Endothelial cell of umbilical vein (primary cell): ENCODE data around the gene TMEM222. TPM values are rescaled to one million over a fixed set of nuclear protein-coding genes. Genes with fewer than 3 reads are reported as not detected.

ENCODE experiments used
- BruUV-seq: library from RNA; stranded (reverse); fragments of 400-500 nt; replicated peaks from 2 replicates; lab custom pipeline; 2021; lab: Mats Ljungman, UMichigan
- CTCF ChIA-PET: fragments of 300-600, 350-600 bp; sonication (Branson Sonifier 250); formaldehyde crosslinking; loops from one replicate; lab custom pipeline; 2021; ENCODE audit warnings: antibody characterized with exemption, inconsistent platforms; lab: Charles Lee
- POLR2A ChIA-PET: fragments of 300-600, 350-600 bp; sonication (Branson Sonifier 250); formaldehyde crosslinking; loops from one replicate; lab custom pipeline; 2021; ENCODE audit warnings: antibody characterized with exemption, inconsistent platforms; lab: Charles Lee
- DNase-seq: peaks from one replicate; pipeline ENCODE4 v3.0.0-alpha.2; 2011; ENCODE audit warnings: low read depth, low spot score
- FAIRE-seq: peaks from 2 replicates; lab custom pipeline; 2011; peaks lifted over from hg19 to GRCh38; lab: Jason Lieb, UNC
- H2AFZ ChIP-seq: 2 replicates; pipeline ENCODE4 v1.6.0; 2012; ENCODE audit warnings: low read depth, low read length, control low read depth, inconsistent platforms
- H3K27ac ChIP-seq: 2 replicates; pipeline ENCODE4 v1.5.1; 2011; ENCODE audit warnings: low read depth, mild to moderate bottlenecking, control low read depth, low read length, moderate library complexity; ENCODE audit not compliant: insufficient read depth
- H3K27me3 ChIP-seq, 2 experiments: 2 replicates each; pipeline versions ENCODE4 v1.6.0 to v1.6.1; 2011; ENCODE audit warnings: low read length in 2 of 2, mixed read lengths in 1 of 2; ENCODE audit not compliant: control insufficient read depth in 2 of 2, insufficient read depth in 2 of 2
- H3K36me3 ChIP-seq, 2 experiments: 2 replicates in 1 of 2; 3 replicates in 1 of 2; pipeline ENCODE4 v1.5.1; 2011; ENCODE audit warnings: low read length in 2 of 2, mild to moderate bottlenecking in 1 of 2, moderate library complexity in 1 of 2; ENCODE audit not compliant: control insufficient read depth in 2 of 2, insufficient read depth in 2 of 2; ENCODE audit errors: extremely low read depth in 1 of 2
- H3K4me1 ChIP-seq: 3 replicates; pipeline ENCODE4 v1.5.1; 2011; ENCODE audit warnings: mild to moderate bottlenecking, low read length; ENCODE audit not compliant: control insufficient read depth, insufficient read depth; ENCODE audit errors: extremely low read depth
- H3K4me2 ChIP-seq: 2 replicates; pipeline ENCODE4 v1.6.1; 2011; ENCODE audit warnings: low read length, control low read depth, mixed read lengths; ENCODE audit not compliant: insufficient read depth
- H3K4me3 ChIP-seq, 3 experiments: fragments of 200-600 bp in 1 of 3; sonication (generic), shearing (Covaris generic) in 1 of 3; replicated peaks in 1 of 3; 2 replicates each; pipeline ENCODE4 v1.5.1; 2011 to 2016; ENCODE audit warnings: control low read depth in 3 of 3, low read length in 3 of 3, mild to moderate bottlenecking in 2 of 3, inconsistent platforms in 1 of 3, low read depth in 1 of 3, moderate library complexity in 1 of 3; ENCODE audit not compliant: insufficient read depth in 1 of 3
- H3K79me2 ChIP-seq: 2 replicates; pipeline ENCODE4 v1.6.0; 2012; ENCODE audit warnings: low read length, inconsistent platforms; ENCODE audit not compliant: control insufficient read depth, insufficient read depth
- H3K9ac ChIP-seq: replicated peaks from 2 replicates; pipeline ENCODE3; 2011; ENCODE audit warnings: low read length, control low read depth; ENCODE audit not compliant: insufficient read depth; ENCODE audit errors: extremely low read depth
- H3K9me1 ChIP-seq: replicated peaks from 3 replicates; pipeline ENCODE4 v1.6.0; 2011; ENCODE audit warnings: mild to moderate bottlenecking, low read length; ENCODE audit not compliant: control insufficient read depth, insufficient read depth; ENCODE audit errors: extremely low read depth
- H3K9me3 ChIP-seq: replicated peaks from 2 replicates; pipeline ENCODE4 v1.5.1; 2012; ENCODE audit warnings: low read length, inconsistent platforms; ENCODE audit not compliant: control insufficient read depth, insufficient read depth
- H4K20me1 ChIP-seq: replicated peaks from 2 replicates; pipeline ENCODE3; 2011; ENCODE audit warnings: mild to moderate bottlenecking, low read length; ENCODE audit not compliant: control insufficient read depth, insufficient read depth; ENCODE audit errors: extremely low read depth
- CTCF ChIP-seq, 2 donors: IDR thresholded peaks; 1 replicate in 1 of 2; 2 replicates in 1 of 2; pipeline ENCODE4 v1.5.1; 2011; ENCODE audit warnings: low read length in 2 of 2, mild to moderate bottlenecking in 2 of 2, moderate library complexity in 2 of 2, control low read depth in 1 of 2, inconsistent platforms in 1 of 2, low read depth in 1 of 2; ENCODE audit not compliant: insufficient read depth in 1 of 2; ENCODE audit errors: extremely low read depth in 1 of 2
- EZH2 ChIP-seq: IDR thresholded peaks from 2 replicates; pipeline ENCODE4 v1.6.1; 2012; ENCODE audit warnings: borderline replicate concordance, low read depth, mild to moderate bottlenecking, moderate library complexity, low read length, inconsistent platforms; ENCODE audit not compliant: severe bottlenecking
- FOS ChIP-seq: IDR thresholded peaks from 2 replicates; pipeline ENCODE4 v1.6.1; 2011; ENCODE audit warnings: mild to moderate bottlenecking, low read length, moderate library complexity, borderline replicate concordance; ENCODE audit not compliant: insufficient read depth
- GATA2 ChIP-seq: IDR thresholded peaks from 2 replicates; pipeline ENCODE4 v1.7.0; 2011; ENCODE audit warnings: low read depth, mild to moderate bottlenecking, moderate library complexity, mixed read lengths, low read length; ENCODE audit not compliant: insufficient read length, insufficient read depth
- JUN ChIP-seq: IDR thresholded peaks from 2 replicates; pipeline ENCODE4 v1.6.1; 2011; ENCODE audit warnings: borderline replicate concordance, low read depth; ENCODE audit not compliant: insufficient read length, insufficient read depth
- POLR2A ChIP-seq: IDR thresholded peaks from 2 replicates; pipeline ENCODE4 v1.6.1; 2012; ENCODE audit warnings: low read depth, mild to moderate bottlenecking, control low read depth, low read length
- POLR2AphosphoS5 ChIP-seq: IDR thresholded peaks from 2 replicates; pipeline ENCODE4 v1.6.1; 2012; ENCODE audit warnings: low read depth, mild to moderate bottlenecking, control low read depth, low read length, moderate library complexity; ENCODE audit not compliant: insufficient read depth
- dilution Hi-C: fragments of 300-500 bp; cut with MboI; formaldehyde crosslinking; loops from one replicate; pipeline ENCODE4 v1.15.0; 2019; ENCODE audit warnings: low sequenced_read_pairs; ENCODE audit not compliant: extremely low pct_ligation_motif_present
- intact Hi-C: fragments of 100-400 bp; cut with micrococcal nuclease; formaldehyde crosslinking; loops from one replicate; pipeline ENCODE4 v1.10.0; 2022
- polyA plus RNA-seq, 4 experiments: library from polyadenylated mRNA; depleted of rRNA in 3 of 4; stranded (reverse) in 3 of 4; unstranded in 1 of 4; fragments of >200 nt; gene quantifications; 2 replicates each; pipeline versions ENCODE4 v1.2.1 to v1.2.3, GENCODE V29; 2011 to 2012; ENCODE audit warnings: missing spikeins in 1 of 4
- total RNA-seq: library from RNA; stranded (reverse); gene quantifications from 2 replicates; pipeline ENCODE4 v1.2.3, GENCODE V29; 2021

Gene TMEM222
- total and polyA plus RNA-seq, 2 donors (not counting 3 experiments of a cell fraction or from before 2014, with no cell fraction given): 45.8 to 76.1 TPM

DNA sequence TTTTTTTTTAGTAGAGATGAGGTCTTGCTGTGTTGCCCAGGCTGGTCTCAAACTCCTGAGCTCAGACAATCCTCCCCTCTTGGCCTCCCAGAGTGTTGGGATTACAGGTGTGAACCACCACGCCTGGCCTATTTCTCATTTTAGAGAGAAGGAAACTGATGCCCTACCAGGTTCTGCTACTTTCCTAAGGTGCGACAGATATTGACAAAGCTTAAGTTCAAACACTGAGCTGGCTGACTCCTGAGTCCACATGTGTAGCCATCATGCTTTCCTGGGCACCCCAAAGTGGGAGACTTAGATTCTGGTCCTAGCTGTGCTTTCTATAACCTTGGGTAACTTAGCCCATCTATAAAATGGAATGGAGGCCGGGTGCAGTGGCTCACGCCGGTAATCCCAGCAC, 5.1 kb upstream of the TMEM222 start:
- H3K79me2 ChIP-seq: no peaks in the 10 kb centered on the region
- H3K27me3 ChIP-seq: peaks cover 0 to 4% of the 10 kb centered on the region in 2 experiments
- no peaks in the 10 kb centered on the region for H3K36me3 ChIP-seq
- POLR2A ChIA-PET: no interaction called here
- no peaks in the 10 kb centered on the region for H4K20me1 ChIP-seq
- DNase-seq (no peak), FAIRE-seq (no peak)
- no TSS peak for BruUV-seq
- H3K27ac ChIP-seq: no peak overlapping the region
- H3K9ac ChIP-seq: no peak overlapping the region
- no peaks in the 10 kb centered on the region for H3K4me1 ChIP-seq
- H3K9me3 ChIP-seq: no peaks in the 10 kb centered on the region
- no peak overlapping the region for H3K4me3 ChIP-seq
- no peak overlapping the region for H2AFZ ChIP-seq
- dilution Hi-C loops (no loop called here), intact Hi-C loops (no loop called here)
- H3K9me1 ChIP-seq: no peaks in the 10 kb centered on the region
- TF ChIP-seq POLR2A (no peak), GATA2 (no peak), FOS (no peak)
- CTCF ChIA-PET: interaction anchor here (0.6 to 2.0 kb wide), 7 partner anchors 10 to 416 kb away, joined by 3 to 8 read pairs (median 5); no protein-coding TSS in a partner anchor
- H3K4me2 ChIP-seq: no peak overlapping the region

DNA sequence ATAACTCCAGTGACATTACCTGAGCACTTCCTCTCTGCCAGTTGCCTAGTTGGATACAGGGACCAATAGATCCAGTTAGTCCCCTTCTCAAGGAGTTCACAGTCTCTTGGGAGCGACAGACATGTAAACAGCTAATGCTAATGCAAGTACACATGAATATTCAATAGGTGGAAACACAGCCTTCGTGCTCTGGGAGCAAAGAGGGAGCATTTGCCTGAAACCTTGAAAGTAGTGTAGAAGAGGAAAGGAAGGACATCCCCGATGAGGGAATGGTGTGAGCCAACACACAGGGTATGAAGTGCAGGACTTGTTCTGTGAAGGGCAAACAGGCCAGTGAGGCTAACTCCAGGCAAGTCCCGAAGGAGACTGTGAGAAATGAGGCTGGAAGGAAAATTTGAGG, 3.8 kb upstream of the TMEM222 start:
- Histone ChIP-seq H2AFZ (no peak overlapping the region), H4K20me1 (no peaks in the 10 kb centered on the region), H3K27me3 (no peaks in the 10 kb centered on the region), H3K9ac (no peak overlapping the region), H3K9me3 (no peaks in the 10 kb centered on the region), H3K4me3 (no peak overlapping the region), H3K4me2 (no peak overlapping the region), H3K9me1 (no peaks in the 10 kb centered on the region), H3K4me1 (peaks cover 5% of the 10 kb centered on the region), H3K27ac (no peak overlapping the region), H3K79me2 (peaks cover 9% of the 10 kb centered on the region), H3K36me3 (no peaks in the 10 kb centered on the region)
- FAIRE-seq: no peak
- intact Hi-C loops: no loop called here
- no TSS peak for BruUV-seq
- ChIA-PET POLR2A (interaction anchor here (0.6 kb wide), 1 partner anchor 18 kb away, joined by 3 read pairs; no protein-coding TSS in a partner anchor), CTCF (interaction anchor here (2.0 kb wide), 1 partner anchor 17 kb away, joined by 8 read pairs; no protein-coding TSS in a partner anchor)
- DNase-seq: no peak
- TF ChIP-seq EZH2: no peak
- no peak for TF ChIP-seq POLR2AphosphoS5
- TF ChIP-seq JUN: no peak
- no peak for TF ChIP-seq CTCF (IDR thresholded peaks at IDR 0.05; ENCODE audit: extremely low read depth in 1 of 2, insufficient read depth in 1 of 2, low read depth in 1 of 2, low read length in 2 of 2)
- dilution Hi-C loops: no loop called here
